Thyroid gland (tissue), 4 donors: ENCODE data around the gene IRX6. TPM values are rescaled to one million over a fixed set of nuclear protein-coding genes. Genes with fewer than 3 reads are reported as not detected.

Source experiments
- DNase-seq, 2 donors: peaks; one replicate each; pipeline ENCODE4 v3.0.0-alpha.2; 2019
- H3K27ac ChIP-seq, 3 donors: fragments of 200-600 bp; sonication (generic); 1 replicate in 2 of 3; 2 replicates in 1 of 3; pipeline ENCODE4 v1.5.1; 2016 to 2019; ENCODE audit warnings: mild to moderate bottlenecking in 1 of 3, moderate library complexity in 1 of 3
- H3K27me3 ChIP-seq: fragments of 200-600 bp; sonication (generic); one replicate; pipeline ENCODE4 v1.5.1; 2019
- H3K36me3 ChIP-seq, 2 donors: fragments of 200-600 bp; sonication (generic); one replicate each; pipeline ENCODE4 v1.5.1; 2016 to 2019
- H3K4me1 ChIP-seq, 2 donors: fragments of 200-600 bp; sonication (generic); one replicate each; pipeline ENCODE4 v1.5.1; 2017 to 2019
- H3K4me3 ChIP-seq, 3 donors: fragments of 200-600 bp; sonication (generic); replicated peaks in 1 of 3; 1 replicate in 2 of 3; 2 replicates in 1 of 3; pipeline ENCODE4 v1.5.1; 2016; ENCODE audit warnings: mild to moderate bottlenecking in 1 of 3
- H3K9me3 ChIP-seq: fragments of 200-600 bp; sonication (generic); one replicate; pipeline ENCODE4 v1.5.1; 2017
- POLR2A ChIP-seq, 2 donors: fragments of 450-650 bp; IDR thresholded peaks; one replicate each; pipeline ENCODE4 v1.6.1; 2017; ENCODE audit warnings: antibody characterized with exemption in 2 of 2, mild to moderate bottlenecking in 2 of 2, moderate library complexity in 1 of 2
- WGBS, 2 donors: methylation state at CpG; one replicate each; pipeline ENCODE4 v1.1.5; 2017; 5-methylcytosine and 5-hydroxymethylcytosine counted together
- intact Hi-C: fragments of 100-400 bp; cut with DNase I; formaldehyde crosslinking; loops from one replicate; pipeline ENCODE4 v1.15.1; 2023
- total RNA-seq, 4 donors: library from RNA; depleted of rRNA; stranded (reverse); fragments of >200 nt; gene quantifications; one replicate each; pipeline ENCODE4 v1.2.3, GENCODE V29; 2016
- TF ChIP-seq, protein P1 (sequence below), 6 experiments: fragments of 200-600 bp in 3 of 6; fragments of 450-650 bp in 3 of 6; sonication (generic) in 3 of 6; IDR thresholded peaks; one replicate each; pipeline ENCODE4 v1.5.1; 2016 to 2019; ENCODE audit warnings: antibody characterized with exemption in 6 of 6, mild to moderate bottlenecking in 2 of 6, inconsistent platforms in 1 of 6, moderate library complexity in 1 of 6

Gene IRX6
- total RNA-seq, 4 donors from 2014 or later, result 0.13 to 0.93 (median 0.39) TPM

- WGBS, 2 donors, result 90 to 96% methylated on average over 2 of the region's 2 CpGs
- DNase-seq, result no peak
- no peaks in the 10 kb centered on the region for H3K36me3 ChIP-seq
- TF ChIP-seq, protein P1, sequence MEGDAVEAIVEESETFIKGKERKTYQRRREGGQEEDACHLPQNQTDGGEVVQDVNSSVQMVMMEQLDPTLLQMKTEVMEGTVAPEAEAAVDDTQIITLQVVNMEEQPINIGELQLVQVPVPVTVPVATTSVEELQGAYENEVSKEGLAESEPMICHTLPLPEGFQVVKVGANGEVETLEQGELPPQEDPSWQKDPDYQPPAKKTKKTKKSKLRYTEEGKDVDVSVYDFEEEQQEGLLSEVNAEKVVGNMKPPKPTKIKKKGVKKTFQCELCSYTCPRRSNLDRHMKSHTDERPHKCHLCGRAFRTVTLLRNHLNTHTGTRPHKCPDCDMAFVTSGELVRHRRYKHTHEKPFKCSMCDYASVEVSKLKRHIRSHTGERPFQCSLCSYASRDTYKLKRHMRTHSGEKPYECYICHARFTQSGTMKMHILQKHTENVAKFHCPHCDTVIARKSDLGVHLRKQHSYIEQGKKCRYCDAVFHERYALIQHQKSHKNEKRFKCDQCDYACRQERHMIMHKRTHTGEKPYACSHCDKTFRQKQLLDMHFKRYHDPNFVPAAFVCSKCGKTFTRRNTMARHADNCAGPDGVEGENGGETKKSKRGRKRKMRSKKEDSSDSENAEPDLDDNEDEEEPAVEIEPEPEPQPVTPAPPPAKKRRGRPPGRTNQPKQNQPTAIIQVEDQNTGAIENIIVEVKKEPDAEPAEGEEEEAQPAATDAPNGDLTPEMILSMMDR (IDR thresholded peaks at IDR 0.05), result no peak
- TF ChIP-seq POLR2A (IDR thresholded peaks at IDR 0.05), result no peak
- peaks cover 8 to 19% of the 10 kb centered on the region in 2 donors for H3K4me1 ChIP-seq
- H3K9me3 ChIP-seq, result no peaks in the 10 kb centered on the region
- no peaks in the 10 kb centered on the region for H3K27me3 ChIP-seq
- H3K27ac ChIP-seq, result no peak overlapping the region
- H3K4me3 ChIP-seq, result no peak overlapping the region
- intact Hi-C loops, result no loop called here
Observed at GRCh38 chr16:55322327-55322726, 1.7 kb upstream of the IRX6 start.

- Histone ChIP-seq H3K4me3 (peak overlapping the region in 2 of 3 donors; percentile 22 to 24), H3K27ac (no peak overlapping the region), H3K36me3 (no peaks in the 10 kb centered on the region), H3K9me3 (no peaks in the 10 kb centered on the region), H3K4me1 (peaks cover 8 to 24% of the 10 kb centered on the region in 2 donors), H3K27me3 (no peaks in the 10 kb centered on the region)
- 1 to 2% methylated on average over 36 to 37 of the region's 70 CpGs for WGBS, 2 donors
- DNase-seq, result no peak
- TF ChIP-seq, protein P1 (IDR thresholded peaks at IDR 0.05), result no peak
- TF ChIP-seq POLR2A (IDR thresholded peaks at IDR 0.05), result no peak
- intact Hi-C loops, result no loop called here
Observed at GRCh38 chr16:55324285-55325079, 479 bp downstream of the IRX6 start.

- no peak overlapping the region for H3K27ac ChIP-seq
- TF ChIP-seq POLR2A (IDR thresholded peaks at IDR 0.05), result no peak
- TF ChIP-seq, protein P1 (IDR thresholded peaks at IDR 0.05), result no peak
- H3K4me3 ChIP-seq, result no peak overlapping the region
- 5 to 8% methylated on average over 6 to 13 of the region's 13 CpGs for WGBS, 2 donors
- DNase-seq, result peak in 1 of 2 donors; percentile 25
- H3K4me1 ChIP-seq, result peaks cover 8 to 24% of the 10 kb centered on the region in 2 donors
- intact Hi-C loops, result no loop called here
- H3K27me3 ChIP-seq, result no peaks in the 10 kb centered on the region
- no peaks in the 10 kb centered on the region for H3K36me3 ChIP-seq
- no peaks in the 10 kb centered on the region for H3K9me3 ChIP-seq
Observed at GRCh38 chr16:55325080-55325447, 1.1 kb downstream of the IRX6 start.

DNA sequence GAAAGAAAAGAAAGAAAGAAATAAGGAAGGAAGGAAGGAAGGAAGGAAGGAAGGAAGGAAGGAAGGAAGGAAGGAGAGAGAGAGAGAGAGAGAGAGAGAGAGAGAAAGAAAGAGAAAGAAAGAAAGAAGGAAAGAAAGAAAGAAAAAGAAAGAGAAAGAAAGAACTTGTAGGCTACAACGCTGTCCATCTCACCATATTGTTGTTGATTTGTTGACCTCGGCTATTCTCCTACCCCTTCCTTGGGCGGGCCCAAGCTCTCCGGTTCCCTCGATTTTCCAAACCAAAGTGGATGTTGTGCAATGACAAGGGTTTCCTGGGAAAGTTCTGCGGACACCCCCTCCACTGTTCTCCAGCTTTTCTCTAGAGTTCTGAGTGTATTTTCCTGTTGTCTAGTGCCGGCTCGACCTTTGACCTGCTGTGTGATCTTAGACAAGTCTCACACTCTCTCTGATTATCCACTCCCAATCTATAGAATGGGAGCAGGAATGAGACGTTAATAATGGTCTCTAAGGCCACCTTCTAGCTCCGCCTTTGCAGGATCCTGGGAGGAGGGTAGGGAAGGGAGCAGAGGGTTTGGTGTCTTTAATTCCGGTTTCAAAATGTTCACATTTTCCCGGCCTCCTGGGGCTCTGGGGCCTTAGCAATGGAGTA lies 1.6 kb downstream of the IRX6 start:
- no peaks in the 10 kb centered on the region for H3K36me3 ChIP-seq
- no peak overlapping the region for H3K4me3 ChIP-seq
- TF ChIP-seq, protein P1 (IDR thresholded peaks at IDR 0.05), result no peak
- TF ChIP-seq POLR2A (IDR thresholded peaks at IDR 0.05), result no peak
- peaks cover 8 to 27% of the 10 kb centered on the region in 2 donors for H3K4me1 ChIP-seq
- WGBS, 2 donors, result 14 to 16% methylated on average over 12 of the region's 12 CpGs
- no peaks in the 10 kb centered on the region for H3K27me3 ChIP-seq
- intact Hi-C loops, result no loop called here
- DNase-seq, result no peak
- H3K27ac ChIP-seq, result no peak overlapping the region
- no peaks in the 10 kb centered on the region for H3K9me3 ChIP-seq
